K562 (cell line): ENCODE data around the gene FUNDC2. TPM values are rescaled to one million over a fixed set of nuclear protein-coding genes. Genes with fewer than 3 reads are reported as not detected.

Experiments used
- ATF2 ChIP-seq: sonication (generic); formaldehyde crosslinking; IDR thresholded peaks from 2 replicates; pipeline ENCODE4 v1.8.1; 2022; ENCODE audit warnings: missing genetic modification reagents
- CBX8 ChIP-seq: fragments of 200-600 bp; sonication (generic); IDR thresholded peaks from 2 replicates; pipeline ENCODE4 v1.6.1; 2012; ENCODE audit warnings: borderline replicate concordance, mixed run types, low read depth, mild to moderate bottlenecking, moderate library complexity, mixed read lengths, low read length, control low read depth, inconsistent platforms; ENCODE audit not compliant: poor library complexity, severe bottlenecking; ENCODE audit errors: extremely low read depth
- GATAD2B ChIP-seq: fragments of 450-650 bp; IDR thresholded peaks from 2 replicates; pipeline ENCODE4 v1.6.1; 2017; ENCODE audit warnings: mild to moderate bottlenecking, borderline replicate concordance
- HSF4 ChIP-seq: fragments of 250-450 bp; sonication (Bioruptor Pico); IDR thresholded peaks from 2 replicates; pipeline ENCODE4 v2.1.2; 2022; ENCODE audit warnings: mild to moderate bottlenecking, moderate library complexity, borderline replicate concordance
- REST ChIP-seq, 2 experiments: fragments of 450-650 bp; formaldehyde crosslinking in 1 of 2; IDR thresholded peaks; 2 replicates each; pipeline versions ENCODE4 v1.4.0 to v1.6.1; 2014 to 2020; ENCODE audit warnings: mild to moderate bottlenecking in 2 of 2, borderline replicate concordance in 1 of 2, low read depth in 1 of 2
- TSHZ1 ChIP-seq: fragments of 250-450 bp; sonication (Bioruptor Pico); IDR thresholded peaks from 2 replicates; pipeline ENCODE4 v1.4.0; 2020; ENCODE audit warnings: mild to moderate bottlenecking, moderate library complexity
- XRCC3 ChIP-seq: fragments of 450-650 bp; IDR thresholded peaks from 2 replicates; pipeline ENCODE4 v1.6.1; 2017; ENCODE audit warnings: mild to moderate bottlenecking, moderate library complexity
- ZBTB5 ChIP-seq: fragments of 450-650 bp; IDR thresholded peaks from 2 replicates; pipeline ENCODE4 v1.6.1; 2017; ENCODE audit warnings: antibody characterized with exemption
- ZNF589 ChIP-seq: fragments of 200-800 bp; sonication (Bioruptor generic); IDR thresholded peaks from 2 replicates; pipeline ENCODE4 v1.6.1; 2016; ENCODE audit warnings: low read depth, missing genetic modification characterization, missing compliant biosample characterization
- polyA plus RNA-seq, 8 experiments: library from polyadenylated mRNA; depleted of rRNA in 4 of 8; stranded (reverse) in 5 of 8; unstranded in 3 of 8; fragments of >200 nt; fragmentation: Nextera tagmentation in 2 of 8; fragmentation: Illumina TruSeq in 1 of 8; extraction: Ambion mirVana in 2 of 8; extraction: Trizol in 1 of 8; gene quantifications; 2 replicates each; pipeline versions ENCODE4 v1.2.1 to v1.2.3, GENCODE V29; 2011 to 2014; ENCODE audit warnings: inconsistent platforms in 1 of 8, missing spikeins in 1 of 8
- total RNA-seq, 7 experiments: library from RNA; depleted of rRNA in 6 of 7; stranded (reverse); fragments of >200 nt in 6 of 7; fragmentation: Illumina TruSeq in 2 of 7; extraction: Trizol in 2 of 7; gene quantifications; 2 replicates each; pipeline versions ENCODE4 v1.2.1 to v1.2.3, GENCODE V29; 2011 to 2021; ENCODE audit warnings: low replicate concordance in 1 of 7

FUNDC2 gene
- total and polyA plus RNA-seq, 9 of the 15 experiments (the other 6 are each of a cell fraction or from before 2014, with no cell fraction given) = 50.6 to 235 (median 123) TPM

GRCh38 chrX:155023907-155024833, 2.5 kb upstream of the FUNDC2 start (continued):
- TF ChIP-seq REST (IDR thresholded peaks at IDR 0.05; ENCODE audit: borderline replicate concordance) (no peak), REST (CRISPR knock-in tag; IDR thresholded peaks at IDR 0.05; ENCODE audit: low read depth) (no peak), CBX8 (no peak), ZBTB5 (no peak), XRCC3 (no peak), ZNF589 (CRISPR knock-in tag) (no peak), HSF4 (CRISPR knock-in tag) (no peak), ATF2 (CRISPR knock-in tag) (no peak), GATAD2B (no peak), TSHZ1 (CRISPR knock-in tag) (no peak)
